Stomach (tissue), 9 donors: ENCODE data around the gene PTPRD. TPM values are rescaled to one million over a fixed set of nuclear protein-coding genes. Genes with fewer than 3 reads are reported as not detected.

Experiments used
- DNase-seq, 2 donors: peaks; one replicate each; pipeline versions ENCODE4 v3.0.0 to v3.0.0-alpha.2; 2013 to 2019
- H3K27ac ChIP-seq, 5 donors: fragments of 200-600 bp in 4 of 5; sonication (generic) in 4 of 5; one replicate each; pipeline ENCODE4 v1.5.1; 2013 to 2019; ENCODE audit warnings: mild to moderate bottlenecking in 1 of 5, moderate library complexity in 1 of 5
- H3K27me3 ChIP-seq, 3 donors: fragments of 200-600 bp; sonication (generic); one replicate each; pipeline ENCODE4 v1.5.1; 2017 to 2019; ENCODE audit warnings: mixed run types in 1 of 3
- H3K36me3 ChIP-seq, 4 donors: fragments of 200-600 bp; sonication (generic); 1 replicate in 3 of 4; 2 replicates in 1 of 4; pipeline ENCODE4 v1.5.1; 2016 to 2019
- H3K4me1 ChIP-seq, 4 donors: fragments of 200-600 bp; sonication (generic); one replicate each; pipeline ENCODE4 v1.5.1; 2016 to 2019
- H3K4me3 ChIP-seq, 4 donors: fragments of 200-600 bp; sonication (generic) in 3 of 4; one replicate each; pipeline ENCODE4 v1.5.1; 2016 to 2019; ENCODE audit warnings: mild to moderate bottlenecking in 1 of 4
- H3K9me3 ChIP-seq, 4 donors: fragments of 200-600 bp; sonication (generic); one replicate each; pipeline ENCODE4 v1.5.1; 2016 to 2019
- CTCF ChIP-seq, 7 experiments: fragments of 450-650 bp in 4 of 7; fragments of 200-600 bp in 3 of 7; sonication (generic) in 3 of 7; IDR thresholded peaks; one replicate each; pipeline ENCODE4 v1.5.1; 2016 to 2019; ENCODE audit warnings: antibody characterized with exemption in 7 of 7, control low read depth in 2 of 7, mild to moderate bottlenecking in 1 of 7
- EP300 ChIP-seq: sonication (generic); formaldehyde crosslinking; IDR thresholded peaks from one replicate; pipeline ENCODE4 v1.6.1; 2017; ENCODE audit warnings: antibody characterized with exemption
- POLR2A ChIP-seq, 4 donors: fragments of 450-650 bp; IDR thresholded peaks; one replicate each; pipeline ENCODE4 v1.6.1; 2016; ENCODE audit warnings: antibody characterized with exemption in 4 of 4, control low read depth in 2 of 4, mild to moderate bottlenecking in 1 of 4, moderate library complexity in 1 of 4
- POLR2AphosphoS5 ChIP-seq, 3 donors: sonication (generic); formaldehyde crosslinking; IDR thresholded peaks; one replicate each; pipeline ENCODE4 v1.6.1; 2016; ENCODE audit warnings: antibody characterized with exemption in 3 of 3
- WGBS, 5 donors: extraction: QIAGEN DNeasy Blood & Tissue Kit in 3 of 5; methylation state at CpG; one replicate each; pipeline versions ENCODE4 v1.1.5 to v1.1.7; 2013 to 2018; 5-methylcytosine and 5-hydroxymethylcytosine counted together
- intact Hi-C: fragments of 100-400 bp; cut with DNase I; formaldehyde crosslinking; loops from one replicate; pipeline ENCODE4 v1.15.1; 2023; ENCODE audit warnings: low total_unique reads
- polyA plus RNA-seq, 3 donors: library from polyadenylated mRNA; stranded (reverse); fragments of 200-250 nt; gene quantifications; one replicate each; pipeline ENCODE4 v1.2.3, GENCODE V29; 2013
- small RNA-seq, 4 donors: library from RNA; depleted of rRNA; stranded (forward); fragments of <200 nt; gene quantifications; one replicate each; pipeline ENCODE3, GENCODE V24; 2016
- total RNA-seq, 5 donors: library from RNA; depleted of rRNA; stranded (reverse); fragments of >200 nt; gene quantifications; one replicate each; pipeline versions ENCODE4 v1.1.0 to v1.2.3, GENCODE V29; 2014 to 2016
- donor health status: healthy with polysubstance abuse.
- donor health status: Bipolar disorder and iron deficiency.
- donor health status: healthy.

Gene PTPRD
- total and polyA plus RNA-seq, 8 donors, result 0.12 to 53.1 (median 1.2) TPM

GRCh38 chr9:8266861-8267260, 2345.9 kb downstream of the PTPRD start:
- Histone ChIP-seq H3K27me3 (no peaks in the 10 kb centered on the region), H3K9me3 (no peaks in the 10 kb centered on the region), H3K4me3 (no peak overlapping the region), H3K36me3 (no peaks in the 10 kb centered on the region), H3K4me1 (peaks cover 0 to 39% (median 15%) of the 10 kb centered on the region in 4 donors), H3K27ac (no peak overlapping the region)
- TF ChIP-seq POLR2A (IDR thresholded peaks at IDR 0.05), result no peak
- no peak for TF ChIP-seq EP300
- TF ChIP-seq POLR2AphosphoS5 (IDR thresholded peaks at IDR 0.05), result no peak
- no peak for TF ChIP-seq CTCF (IDR thresholded peaks at IDR 0.05)
- DNase-seq, result no peak
- intact Hi-C loops, result no loop called here
- 44 to 100% (median 88%) methylated on average over 1 of the region's 1 CpG for WGBS, 5 donors

DNA sequence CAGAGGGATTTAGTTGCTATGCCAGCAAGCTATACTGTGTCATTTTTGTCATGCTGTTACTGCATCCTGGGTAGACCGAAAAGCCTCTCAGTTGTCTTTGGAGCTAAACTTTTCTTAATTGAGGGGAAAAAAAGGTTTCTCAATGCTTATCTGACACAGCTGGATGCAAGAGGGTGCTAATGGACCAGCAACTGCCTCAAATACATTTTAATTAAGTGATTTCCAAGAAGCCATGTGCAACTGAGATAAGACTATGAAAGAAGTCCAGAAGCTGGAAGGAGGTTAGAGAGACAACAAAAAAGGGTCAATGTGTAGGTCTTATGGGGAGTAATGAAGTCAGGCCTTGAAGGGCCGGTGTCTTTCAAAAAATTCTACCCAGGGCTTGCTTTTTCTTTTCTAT, 2347.5 kb downstream of the PTPRD start:
- TF ChIP-seq CTCF (IDR thresholded peaks at IDR 0.05), result no peak
- TF ChIP-seq POLR2AphosphoS5 (IDR thresholded peaks at IDR 0.05), result no peak
- no peak for TF ChIP-seq EP300
- no peak for TF ChIP-seq POLR2A (IDR thresholded peaks at IDR 0.05)
- Histone ChIP-seq H3K27me3 (no peaks in the 10 kb centered on the region), H3K36me3 (no peaks in the 10 kb centered on the region), H3K4me1 (peaks cover 0 to 39% (median 15%) of the 10 kb centered on the region in 4 donors), H3K4me3 (no peak overlapping the region), H3K9me3 (no peaks in the 10 kb centered on the region), H3K27ac (no peak overlapping the region)
- WGBS, 5 donors, result 74 to 97% (median 90%) methylated on average over 2 of the region's 2 CpGs
- intact Hi-C loops, result no loop called here
- DNase-seq, result no peak

Small RNAs within 50 kb of the gene (small RNA-seq; reads per million reads assigned to genes)
- gene AL135790.2, result 0 reads per million in 4 donors
- 0 reads per million in 4 donors for gene RNU7-185P
